Thyroid gland (tissue), 4 donors: ENCODE data around the gene REPIN1. TPM values are rescaled to one million over a fixed set of nuclear protein-coding genes. Genes with fewer than 3 reads are reported as not detected.

Experiments
- DNase-seq, 2 donors: peaks; one replicate each; pipeline ENCODE4 v3.0.0-alpha.2; 2019
- H3K27ac ChIP-seq, 3 donors: fragments of 200-600 bp; sonication (generic); 1 replicate in 2 of 3; 2 replicates in 1 of 3; pipeline ENCODE4 v1.5.1; 2016 to 2019; ENCODE audit warnings: mild to moderate bottlenecking in 1 of 3, moderate library complexity in 1 of 3
- H3K27me3 ChIP-seq: fragments of 200-600 bp; sonication (generic); one replicate; pipeline ENCODE4 v1.5.1; 2019
- H3K36me3 ChIP-seq, 2 donors: fragments of 200-600 bp; sonication (generic); one replicate each; pipeline ENCODE4 v1.5.1; 2016 to 2019
- H3K4me1 ChIP-seq, 2 donors: fragments of 200-600 bp; sonication (generic); one replicate each; pipeline ENCODE4 v1.5.1; 2017 to 2019
- H3K4me3 ChIP-seq, 3 donors: fragments of 200-600 bp; sonication (generic); replicated peaks in 1 of 3; 1 replicate in 2 of 3; 2 replicates in 1 of 3; pipeline ENCODE4 v1.5.1; 2016; ENCODE audit warnings: mild to moderate bottlenecking in 1 of 3
- H3K9me3 ChIP-seq: fragments of 200-600 bp; sonication (generic); one replicate; pipeline ENCODE4 v1.5.1; 2017
- POLR2A ChIP-seq, 2 donors: fragments of 450-650 bp; IDR thresholded peaks; one replicate each; pipeline ENCODE4 v1.6.1; 2017; ENCODE audit warnings: antibody characterized with exemption in 2 of 2, mild to moderate bottlenecking in 2 of 2, moderate library complexity in 1 of 2
- WGBS, 2 donors: methylation state at CpG; one replicate each; pipeline ENCODE4 v1.1.5; 2017; 5-methylcytosine and 5-hydroxymethylcytosine counted together
- intact Hi-C: fragments of 100-400 bp; cut with DNase I; formaldehyde crosslinking; loops from one replicate; pipeline ENCODE4 v1.15.1; 2023
- total RNA-seq, 4 donors: library from RNA; depleted of rRNA; stranded (reverse); fragments of >200 nt; gene quantifications; one replicate each; pipeline ENCODE4 v1.2.3, GENCODE V29; 2016
- TF ChIP-seq, protein P1 (sequence below), 6 experiments: fragments of 200-600 bp in 3 of 6; fragments of 450-650 bp in 3 of 6; sonication (generic) in 3 of 6; IDR thresholded peaks; one replicate each; pipeline ENCODE4 v1.5.1; 2016 to 2019; ENCODE audit warnings: antibody characterized with exemption in 6 of 6, mild to moderate bottlenecking in 2 of 6, inconsistent platforms in 1 of 6, moderate library complexity in 1 of 6

REPIN1 gene
- total RNA-seq, 4 donors from 2014 or later: 71.9 to 144 (median 123) TPM

DNA sequence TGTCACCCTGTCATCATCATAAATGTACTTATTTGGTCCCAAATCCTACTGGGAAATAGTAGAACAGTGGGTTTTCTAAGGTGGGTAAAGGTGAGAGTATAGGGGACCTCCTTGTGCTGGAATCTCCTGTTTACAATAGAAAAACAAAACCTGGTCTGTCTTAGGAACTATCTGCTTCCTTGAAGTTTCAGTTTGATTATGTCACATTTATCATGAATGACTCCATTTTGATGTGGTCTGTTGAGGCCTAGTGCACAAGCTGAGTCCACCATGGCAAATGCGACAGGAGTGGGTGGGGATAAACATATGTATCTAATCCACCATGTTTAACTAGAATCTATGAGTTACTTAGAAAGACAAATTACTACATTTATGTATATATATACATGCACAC lies 13.0 kb upstream of the REPIN1 start:
- Histone ChIP-seq H3K36me3 (no peaks in the 10 kb centered on the region), H3K4me1 (peaks cover 0 to 4% of the 10 kb centered on the region in 2 donors), H3K27me3 (no peaks in the 10 kb centered on the region), H3K27ac (no peak overlapping the region), H3K9me3 (no peaks in the 10 kb centered on the region), H3K4me3 (no peak overlapping the region)
- WGBS, 2 donors: 89 to 97% methylated on average over 1 of the region's 1 CpG
- intact Hi-C loops: loop anchor here (5.0 kb wide), 1 partner anchor 67 kb away; no protein-coding TSS in a partner anchor
- DNase-seq: no peak
- TF ChIP-seq POLR2A (IDR thresholded peaks at IDR 0.05): no peak
- TF ChIP-seq, protein P1, sequence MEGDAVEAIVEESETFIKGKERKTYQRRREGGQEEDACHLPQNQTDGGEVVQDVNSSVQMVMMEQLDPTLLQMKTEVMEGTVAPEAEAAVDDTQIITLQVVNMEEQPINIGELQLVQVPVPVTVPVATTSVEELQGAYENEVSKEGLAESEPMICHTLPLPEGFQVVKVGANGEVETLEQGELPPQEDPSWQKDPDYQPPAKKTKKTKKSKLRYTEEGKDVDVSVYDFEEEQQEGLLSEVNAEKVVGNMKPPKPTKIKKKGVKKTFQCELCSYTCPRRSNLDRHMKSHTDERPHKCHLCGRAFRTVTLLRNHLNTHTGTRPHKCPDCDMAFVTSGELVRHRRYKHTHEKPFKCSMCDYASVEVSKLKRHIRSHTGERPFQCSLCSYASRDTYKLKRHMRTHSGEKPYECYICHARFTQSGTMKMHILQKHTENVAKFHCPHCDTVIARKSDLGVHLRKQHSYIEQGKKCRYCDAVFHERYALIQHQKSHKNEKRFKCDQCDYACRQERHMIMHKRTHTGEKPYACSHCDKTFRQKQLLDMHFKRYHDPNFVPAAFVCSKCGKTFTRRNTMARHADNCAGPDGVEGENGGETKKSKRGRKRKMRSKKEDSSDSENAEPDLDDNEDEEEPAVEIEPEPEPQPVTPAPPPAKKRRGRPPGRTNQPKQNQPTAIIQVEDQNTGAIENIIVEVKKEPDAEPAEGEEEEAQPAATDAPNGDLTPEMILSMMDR (IDR thresholded peaks at IDR 0.05): no peak

DNA sequence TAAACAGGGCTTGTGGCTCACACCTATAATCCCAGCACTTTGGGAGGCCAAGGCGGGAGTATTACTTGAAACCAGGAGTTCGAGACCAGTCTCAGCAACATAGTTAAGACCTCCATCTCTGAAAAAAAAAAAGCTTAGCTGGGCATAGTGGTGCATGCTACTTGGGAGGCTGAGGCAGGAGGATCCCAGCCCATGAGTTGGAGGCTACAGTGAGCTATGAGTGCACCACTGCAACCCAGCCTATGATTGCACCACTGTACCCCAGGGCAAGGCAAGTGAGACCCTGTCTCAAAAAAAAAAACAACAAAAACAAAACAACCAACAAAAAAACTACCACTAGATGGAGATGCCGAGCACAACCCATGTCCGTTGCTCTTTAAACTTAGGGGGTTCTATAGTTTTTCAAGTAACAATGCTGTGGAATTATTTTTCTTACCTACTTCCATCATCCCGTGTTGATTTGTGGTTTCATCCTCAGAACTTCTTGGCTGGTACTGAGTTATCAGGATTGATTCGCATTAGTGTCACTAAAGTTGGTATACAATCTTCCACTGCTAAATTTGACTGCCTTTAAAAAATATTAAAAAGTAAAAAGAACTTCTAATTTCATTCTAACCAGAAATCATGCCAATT lies 12.2 kb upstream of the REPIN1 start:
- Histone ChIP-seq H3K27ac (no peak overlapping the region), H3K4me1 (peaks cover 0 to 4% of the 10 kb centered on the region in 2 donors), H3K4me3 (no peak overlapping the region), H3K36me3 (no peaks in the 10 kb centered on the region), H3K27me3 (no peaks in the 10 kb centered on the region), H3K9me3 (no peaks in the 10 kb centered on the region)
- no peak for DNase-seq
- intact Hi-C loops: loop anchor here (5.0 kb wide), 1 partner anchor 66 kb away; no protein-coding TSS in a partner anchor
- 34 to 39% methylated on average over 6 of the region's 6 CpGs for WGBS, 2 donors
- no peak for TF ChIP-seq POLR2A (IDR thresholded peaks at IDR 0.05)
- TF ChIP-seq, protein P1 (IDR thresholded peaks at IDR 0.05): peak; percentile 26 to 75 (median 50)

DNA sequence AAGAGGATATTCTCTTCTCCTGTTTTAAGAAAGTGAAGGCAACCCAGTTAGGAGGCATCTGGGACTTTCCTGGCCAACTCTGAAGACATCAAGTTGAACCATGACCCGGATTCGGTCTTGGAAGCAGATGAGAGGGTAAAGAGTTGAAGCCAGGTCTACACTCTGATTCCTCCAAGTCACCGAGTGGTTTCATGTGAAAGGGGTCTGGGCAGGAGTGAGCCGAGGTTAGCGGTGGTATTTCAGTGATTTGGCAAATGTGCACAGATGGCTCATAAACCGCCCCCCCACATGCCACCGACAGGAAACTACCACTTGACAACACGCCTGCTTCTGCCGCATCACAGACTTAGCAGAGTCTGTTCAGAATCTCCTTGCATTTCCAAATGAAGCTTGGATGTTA lies 11.4 kb upstream of the REPIN1 start:
- H3K27me3 ChIP-seq: no peaks in the 10 kb centered on the region
- peak in 1 of 2 donors; percentile 17 for DNase-seq
- H3K36me3 ChIP-seq: no peaks in the 10 kb centered on the region
- TF ChIP-seq, protein P1 (IDR thresholded peaks at IDR 0.05): no peak
- no peak for TF ChIP-seq POLR2A (IDR thresholded peaks at IDR 0.05)
- peaks cover 0 to 4% of the 10 kb centered on the region in 2 donors for H3K4me1 ChIP-seq
- no peak overlapping the region for H3K4me3 ChIP-seq
- 51 to 58% methylated on average over 8 to 9 of the region's 9 CpGs for WGBS, 2 donors
- H3K9me3 ChIP-seq: no peaks in the 10 kb centered on the region
- intact Hi-C loops: loop anchor here (5.0 kb wide), 1 partner anchor 65 kb away; no protein-coding TSS in a partner anchor
- H3K27ac ChIP-seq: no peak overlapping the region

DNA sequence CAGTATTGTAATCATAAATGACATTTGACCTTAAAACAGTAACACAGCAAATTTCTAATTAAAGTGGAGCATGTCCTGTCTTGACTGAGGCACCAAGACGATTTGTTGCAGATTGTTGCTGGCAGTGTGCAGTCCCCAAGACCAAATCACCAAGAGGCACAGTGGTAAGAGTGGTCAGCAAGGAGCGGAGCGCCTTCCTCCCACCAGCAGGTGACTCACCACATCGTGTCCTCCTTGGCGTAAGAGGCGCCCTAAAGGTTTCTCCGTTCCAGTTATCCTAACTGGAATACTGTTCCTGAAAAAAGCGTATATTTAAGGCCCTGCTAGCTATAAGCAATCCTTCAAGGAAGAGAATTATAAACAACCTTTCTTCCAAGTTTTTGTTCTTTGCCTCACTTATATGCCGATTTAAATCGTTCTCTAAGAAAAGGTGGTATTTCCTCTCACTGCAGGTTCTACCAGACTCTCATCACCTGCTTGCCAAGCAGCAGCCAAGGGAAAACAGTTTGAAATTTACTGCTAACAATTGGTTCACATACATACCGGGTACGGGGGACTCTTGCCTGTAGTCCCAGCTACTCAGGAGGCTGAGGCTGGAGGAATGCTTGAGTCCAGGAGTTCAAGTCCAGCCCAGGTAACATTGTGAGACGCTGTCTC lies 10.7 kb upstream of the REPIN1 start:
- WGBS, 2 donors: 87 to 90% methylated on average over 13 of the region's 13 CpGs
- Histone ChIP-seq H3K27me3 (no peaks in the 10 kb centered on the region), H3K9me3 (no peaks in the 10 kb centered on the region), H3K27ac (no peak overlapping the region), H3K36me3 (no peaks in the 10 kb centered on the region), H3K4me3 (no peak overlapping the region), H3K4me1 (peaks cover 0 to 4% of the 10 kb centered on the region in 2 donors)
- TF ChIP-seq, protein P1 (IDR thresholded peaks at IDR 0.05): no peak
- no peak for DNase-seq
- intact Hi-C loops: loop anchor here (5.0 kb wide), 1 partner anchor 64 kb away; no protein-coding TSS in a partner anchor

DNA sequence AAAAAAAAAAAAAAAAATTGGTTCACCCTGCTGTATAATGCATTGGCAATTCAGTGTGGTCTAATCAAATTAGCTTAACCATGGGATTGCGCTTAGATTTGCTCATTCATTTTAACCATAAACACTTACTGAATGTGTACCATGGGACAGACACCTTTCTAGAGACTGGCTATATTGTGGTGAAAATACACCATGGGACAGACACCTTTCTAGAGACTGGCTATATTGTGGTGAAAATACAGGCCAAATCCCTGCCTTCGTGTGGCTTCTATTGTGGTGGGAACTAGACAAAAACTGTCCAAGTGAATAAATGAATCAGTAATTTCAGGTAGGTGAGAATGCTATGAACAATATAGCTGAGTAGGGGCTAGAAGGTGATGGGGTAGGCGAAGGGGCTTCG lies 10.2 kb upstream of the REPIN1 start:
- WGBS, 2 donors: 96 to 99% methylated on average over 4 of the region's 4 CpGs
- H3K4me3 ChIP-seq: no peak overlapping the region
- DNase-seq: no peak
- H3K27me3 ChIP-seq: no peaks in the 10 kb centered on the region
- no peak overlapping the region for H3K27ac ChIP-seq
- intact Hi-C loops: loop anchor here (5.0 kb wide), 1 partner anchor 64 kb away; no protein-coding TSS in a partner anchor
- TF ChIP-seq, protein P1 (IDR thresholded peaks at IDR 0.05): no peak
- TF ChIP-seq POLR2A (IDR thresholded peaks at IDR 0.05): no peak
- peaks cover 0 to 4% of the 10 kb centered on the region in 2 donors for H3K4me1 ChIP-seq
- no peaks in the 10 kb centered on the region for H3K36me3 ChIP-seq
- no peaks in the 10 kb centered on the region for H3K9me3 ChIP-seq
